HG03432 (cell line): ENCODE data around the gene EIF4E1B.

Experiments
- ATAC-seq: cut with Tn5 transposase; IDR thresholded peaks from one replicate; pipeline ENCODE4 v1.9.1; 2021; ENCODE audit warnings: mild to moderate bottlenecking, moderate library complexity; ENCODE audit not compliant: unreplicated experiment

The EIF4E1B gene

DNA sequence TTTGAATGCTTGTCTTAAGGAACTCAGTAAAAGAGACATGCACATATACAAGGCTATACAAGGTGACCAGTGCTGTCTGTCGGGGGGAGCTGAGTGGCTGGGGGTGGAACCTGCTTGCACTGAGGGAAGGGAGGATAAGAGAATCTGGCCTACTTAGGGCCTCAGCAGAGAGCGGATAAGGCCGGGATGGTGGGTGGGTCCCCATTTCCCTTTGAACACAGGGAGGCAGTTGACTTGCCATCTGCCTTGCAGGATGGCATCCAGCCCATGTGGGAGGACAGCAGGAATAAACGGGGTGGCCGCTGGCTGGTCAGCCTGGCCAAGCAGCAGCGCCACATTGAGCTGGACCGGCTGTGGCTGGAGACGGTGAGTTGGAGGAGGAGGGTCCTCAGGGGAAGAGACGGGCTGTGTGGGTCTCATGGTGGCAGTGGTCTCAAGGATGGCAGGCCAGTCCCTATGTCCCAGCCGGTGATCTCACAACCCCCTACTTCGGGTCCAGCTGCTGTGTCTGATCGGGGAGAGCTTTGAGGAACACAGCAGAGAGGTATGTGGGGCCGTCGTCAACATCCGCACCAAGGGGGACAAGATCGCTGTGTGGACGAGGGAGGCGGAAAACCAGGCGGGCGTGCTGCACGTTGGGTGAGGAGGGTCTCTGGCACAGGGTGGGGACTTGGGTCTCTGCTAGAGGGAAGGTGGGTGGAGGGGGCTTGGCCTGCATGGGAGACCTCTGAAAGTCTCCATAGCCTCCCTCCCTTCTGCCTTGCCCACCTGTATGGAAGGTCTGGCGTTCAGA is 14.6 kb downstream of the EIF4E1B start:
- no peak for ATAC-seq

DNA sequence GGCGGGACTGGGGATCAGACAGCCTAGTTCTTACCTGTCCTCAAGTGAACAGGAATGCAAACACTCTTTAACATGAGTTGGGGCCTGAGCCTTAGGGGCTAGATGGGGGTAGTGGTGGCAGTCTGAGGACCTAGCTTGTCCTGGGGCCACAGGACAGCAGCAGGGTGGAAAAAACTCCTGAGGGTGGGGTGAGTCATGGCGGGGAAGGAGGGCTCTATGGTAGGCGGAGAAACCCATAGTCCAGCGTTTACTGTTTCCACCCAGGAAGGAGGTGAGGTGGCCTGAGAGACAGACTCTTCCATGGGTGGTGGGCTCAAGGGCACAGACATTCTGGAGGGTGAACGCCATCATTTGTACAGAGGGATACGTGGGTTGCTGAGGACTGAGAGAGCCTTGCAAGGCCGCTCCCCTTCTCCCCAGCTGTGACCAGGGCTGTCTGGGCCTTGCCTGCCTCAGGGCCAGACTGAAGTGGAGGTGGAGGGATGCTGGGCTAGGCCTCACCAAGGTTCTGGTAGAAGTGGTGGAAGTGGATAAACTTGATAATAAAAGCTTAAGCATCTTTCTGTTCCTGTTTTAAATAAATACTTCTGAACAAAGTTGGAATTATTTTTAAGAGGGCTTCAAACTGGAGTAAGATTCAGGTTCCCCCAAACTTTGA is 15.7 kb downstream of the EIF4E1B start:
- ATAC-seq, result no peak

DNA sequence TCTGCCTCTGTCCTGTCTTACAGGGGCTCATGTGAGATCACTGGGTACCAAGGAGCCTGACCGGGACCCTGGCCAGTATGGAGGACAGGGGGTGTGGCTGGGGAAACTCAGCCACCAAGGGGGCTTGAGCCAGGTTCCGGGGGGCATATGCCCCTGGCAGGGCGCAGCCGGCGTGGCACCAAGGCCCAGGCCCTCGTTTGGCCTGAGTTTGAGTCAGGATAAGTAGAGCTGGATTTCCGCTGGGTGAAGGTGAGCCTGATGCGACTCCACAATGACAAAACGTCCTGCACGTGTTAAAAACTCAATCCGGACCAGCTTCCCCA is 16.2 kb downstream of the EIF4E1B start:
- ATAC-seq, result no peak

DNA sequence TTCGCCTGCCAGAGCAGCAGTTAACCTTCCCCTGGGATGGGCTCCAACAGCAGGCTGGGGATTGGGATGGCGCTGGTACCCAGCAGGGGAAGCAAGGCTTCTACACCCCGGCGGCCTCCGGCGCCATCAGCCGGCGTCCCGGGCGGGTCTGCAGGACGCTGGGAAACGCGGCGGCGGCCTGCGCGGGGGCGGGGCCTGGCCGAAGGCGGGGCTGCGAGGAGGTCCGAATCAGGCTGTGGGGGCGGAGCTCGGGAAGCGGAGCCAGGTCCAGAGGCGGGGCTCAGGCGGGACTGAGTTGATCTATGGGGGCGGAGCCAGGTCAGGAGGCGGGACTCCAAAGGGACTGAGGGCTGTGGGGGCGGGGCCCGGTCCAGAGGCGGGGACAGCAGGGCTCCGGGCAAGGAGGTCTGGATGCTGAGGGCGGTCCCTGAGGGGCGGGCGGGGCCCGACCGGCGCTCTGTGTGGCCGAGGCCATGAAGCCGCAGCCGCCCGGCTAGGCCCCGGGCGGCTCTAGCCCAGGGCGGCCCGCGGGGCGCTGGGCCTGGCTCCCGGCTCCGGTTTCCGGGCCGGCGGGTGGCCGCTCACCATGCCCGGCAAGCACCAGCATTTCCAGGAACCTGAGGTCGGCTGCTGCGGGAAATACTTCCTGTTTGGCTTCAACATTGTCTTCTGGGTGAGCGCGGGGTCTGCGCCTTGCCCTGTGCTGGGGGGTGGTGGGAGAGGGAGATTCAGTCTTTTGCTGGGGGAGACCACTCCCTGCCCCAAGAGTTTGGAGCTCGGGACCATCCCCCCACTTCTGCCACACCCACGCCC is 16.8 kb downstream of the EIF4E1B start, which contains the start of gene TSPAN17:
Gene TSPAN17, plus strand, starts transcription at position 455 of the 813 bp plus-strand sequence. Its CDS starts 132 bp downstream, at position 587.
- peak; percentile 91 for ATAC-seq

DNA sequence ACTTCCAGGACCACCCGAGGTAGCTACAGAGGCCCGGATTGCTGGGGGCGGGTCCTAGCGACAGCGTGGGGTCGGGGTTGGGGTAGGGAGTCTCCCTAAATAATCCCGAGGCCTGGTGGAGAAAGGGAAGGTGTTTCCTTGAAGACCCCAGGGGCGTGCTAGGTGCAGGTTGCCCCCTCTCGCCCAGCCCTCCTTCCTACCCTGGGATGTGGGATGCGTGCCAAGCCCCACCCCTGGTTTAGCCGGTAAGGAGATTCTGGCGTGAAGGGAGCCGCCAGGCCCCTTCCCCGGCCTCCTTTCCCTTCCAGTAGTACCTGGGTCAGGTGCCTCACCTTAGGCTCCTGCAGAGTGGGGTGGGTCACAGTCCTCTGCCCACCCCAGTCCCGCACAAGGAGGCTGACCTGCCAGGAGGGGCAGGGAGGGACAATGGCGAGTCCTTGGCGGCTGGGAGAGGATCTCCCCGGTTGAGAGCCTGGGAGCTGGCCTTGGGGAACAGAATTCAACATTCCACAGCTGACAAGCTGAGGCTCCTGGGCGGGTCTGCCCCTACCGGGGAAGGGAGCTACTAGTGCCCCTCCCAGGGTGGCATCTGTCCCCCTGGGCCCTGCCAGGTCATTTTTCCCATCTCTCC is 17.5 kb downstream of the EIF4E1B start:
- ATAC-seq, result no peak

DNA sequence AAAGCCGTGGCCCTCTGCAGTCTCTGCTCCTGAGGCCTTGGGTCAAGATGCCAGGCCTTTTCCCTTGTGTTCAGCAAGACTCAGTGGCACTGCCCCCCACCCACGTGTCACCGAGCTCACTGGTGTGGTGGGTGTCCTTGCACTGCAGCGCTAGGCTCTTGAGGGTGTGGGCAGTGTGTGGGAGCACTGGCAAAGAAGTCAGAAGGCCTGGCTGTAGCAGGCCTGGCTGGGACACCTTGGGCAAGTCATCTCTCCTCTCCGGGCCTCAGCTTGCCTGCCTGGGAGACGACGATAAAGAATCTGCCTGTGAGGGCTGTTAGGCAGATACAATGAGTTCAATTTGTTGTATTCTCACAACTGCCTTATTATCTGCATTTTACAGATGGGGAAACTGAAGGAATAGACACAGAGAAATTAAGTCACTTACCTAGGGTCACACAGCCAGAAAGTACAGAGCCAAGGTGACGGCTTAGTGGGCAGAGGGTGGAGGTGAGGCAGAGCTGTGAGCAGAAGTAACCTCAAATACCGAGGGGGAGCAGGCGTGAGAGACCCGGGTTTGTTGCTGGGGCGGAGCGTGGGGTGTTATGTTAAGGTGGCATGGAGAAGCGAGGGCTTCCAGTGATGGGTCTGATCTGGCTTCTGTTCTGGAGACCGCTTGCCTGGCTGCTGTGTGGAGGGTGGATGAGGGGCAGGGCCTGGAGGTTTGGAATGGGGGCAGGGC is 18.2 kb downstream of the EIF4E1B start:
- no peak for ATAC-seq

DNA sequence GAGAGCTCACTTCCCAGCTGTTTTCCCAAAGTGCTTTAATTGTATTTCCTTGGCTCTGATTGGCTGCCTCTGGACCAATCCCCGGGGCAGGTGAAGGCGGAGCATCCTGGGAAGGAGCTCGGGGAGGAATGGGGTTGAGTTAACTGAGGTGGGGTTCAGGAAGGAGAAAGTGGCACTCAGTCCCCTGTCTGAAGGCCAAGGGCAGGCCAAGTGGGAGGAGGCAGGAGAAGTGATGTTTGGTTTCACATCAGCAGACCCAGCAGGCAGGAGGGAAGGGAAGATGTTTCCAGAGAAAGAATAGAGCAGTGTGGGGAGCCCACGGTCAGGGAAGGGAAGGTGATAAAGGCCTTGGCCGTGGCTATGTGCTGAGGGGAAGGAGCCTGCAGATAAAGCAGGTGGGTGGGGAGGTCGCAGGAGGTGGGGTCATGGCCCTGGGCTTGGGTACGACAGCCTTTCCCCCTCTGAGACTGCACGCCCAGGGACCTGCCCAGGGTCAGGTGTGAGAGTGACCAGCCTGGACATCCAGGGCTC is 19.9 kb downstream of the EIF4E1B start:
- no peak for ATAC-seq

DNA sequence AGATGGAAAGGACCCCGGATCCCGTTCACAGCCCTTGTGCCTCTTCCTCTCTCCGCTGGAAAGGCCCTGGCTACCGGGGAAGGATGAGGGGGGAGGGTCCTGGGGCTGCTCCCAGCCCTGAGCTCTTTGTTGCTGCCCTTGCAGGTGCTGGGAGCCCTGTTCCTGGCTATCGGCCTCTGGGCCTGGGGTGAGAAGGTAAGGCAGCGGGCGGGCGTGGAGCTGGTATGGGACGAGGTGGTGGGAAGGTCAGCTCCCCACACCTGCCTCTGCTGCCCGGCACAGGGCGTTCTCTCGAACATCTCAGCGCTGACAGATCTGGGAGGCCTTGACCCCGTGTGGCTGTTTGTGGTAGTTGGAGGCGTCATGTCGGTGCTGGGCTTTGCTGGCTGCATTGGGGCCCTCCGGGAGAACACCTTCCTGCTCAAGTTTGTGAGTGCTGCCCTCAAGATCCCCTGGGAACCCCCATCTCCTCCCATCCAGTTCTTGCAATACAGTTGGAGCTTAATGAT is 21.1 kb downstream of the EIF4E1B start:
- no peak for ATAC-seq

DNA sequence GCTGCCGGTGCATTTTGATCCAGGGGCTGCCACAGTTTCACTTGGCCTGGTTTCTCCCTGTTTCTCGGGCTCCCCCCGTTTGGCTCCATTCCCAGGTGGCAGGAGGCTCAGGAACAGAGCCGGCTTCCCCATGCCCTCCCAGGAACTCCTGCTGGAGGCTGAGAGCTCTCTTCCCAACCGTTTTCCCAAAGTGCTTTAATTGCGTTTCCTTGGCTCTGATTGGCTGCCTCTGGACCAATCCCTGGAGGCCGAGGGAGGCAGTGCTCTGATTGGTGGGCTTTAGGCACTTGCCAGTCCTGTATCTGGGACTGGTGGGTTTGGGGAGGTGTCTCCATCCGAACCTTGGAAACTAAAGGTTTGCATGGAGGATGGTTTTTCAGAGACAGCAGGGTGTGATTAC is 21.7 kb downstream of the EIF4E1B start:
- no peak for ATAC-seq

DNA sequence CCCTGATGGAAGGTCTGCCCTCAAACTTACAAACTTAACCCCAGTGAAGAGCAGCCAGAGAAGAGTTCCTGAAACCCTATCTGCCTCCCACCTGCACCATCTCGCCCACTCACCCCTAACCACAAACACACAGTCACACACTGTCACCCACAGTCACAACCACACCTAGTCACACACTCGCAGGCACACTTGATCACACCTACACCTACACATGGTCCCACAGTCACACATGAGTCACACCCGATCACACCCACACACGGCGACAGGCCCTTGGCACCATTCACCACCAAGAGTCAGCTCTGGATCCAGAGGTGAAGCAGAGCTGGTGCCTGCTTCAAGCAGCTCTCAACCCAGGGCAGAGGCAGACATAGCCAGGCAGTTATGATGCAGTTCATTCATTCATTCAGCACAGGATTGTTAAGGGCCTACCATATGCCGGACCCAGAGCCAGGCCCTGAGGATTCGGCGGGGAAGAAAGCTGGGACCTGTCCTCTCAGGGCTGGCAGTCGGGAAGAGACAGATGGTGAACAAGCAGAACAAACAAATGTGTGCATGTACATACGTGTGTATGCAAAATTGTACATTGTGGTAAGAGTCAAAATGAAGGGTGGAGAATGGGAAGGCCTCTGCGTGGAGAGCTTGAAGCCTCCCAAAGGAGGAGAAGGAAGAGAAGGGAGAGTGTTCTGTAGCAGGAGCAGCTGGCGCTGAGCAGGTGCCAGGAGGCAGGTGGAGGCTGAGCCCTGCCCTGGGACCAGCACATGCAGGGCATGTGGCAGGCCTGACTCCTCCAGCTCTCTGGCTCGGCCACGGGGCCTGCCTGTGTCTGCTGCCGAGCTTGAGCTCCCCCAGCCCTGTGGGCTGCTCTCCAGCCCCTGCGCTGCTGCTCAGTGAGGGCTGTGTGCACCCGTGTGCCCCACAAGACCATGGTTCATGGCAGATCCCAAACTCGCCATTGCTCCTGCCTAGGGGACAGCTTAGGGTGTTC is 23.2 kb downstream of the EIF4E1B start:
- no peak for ATAC-seq

DNA sequence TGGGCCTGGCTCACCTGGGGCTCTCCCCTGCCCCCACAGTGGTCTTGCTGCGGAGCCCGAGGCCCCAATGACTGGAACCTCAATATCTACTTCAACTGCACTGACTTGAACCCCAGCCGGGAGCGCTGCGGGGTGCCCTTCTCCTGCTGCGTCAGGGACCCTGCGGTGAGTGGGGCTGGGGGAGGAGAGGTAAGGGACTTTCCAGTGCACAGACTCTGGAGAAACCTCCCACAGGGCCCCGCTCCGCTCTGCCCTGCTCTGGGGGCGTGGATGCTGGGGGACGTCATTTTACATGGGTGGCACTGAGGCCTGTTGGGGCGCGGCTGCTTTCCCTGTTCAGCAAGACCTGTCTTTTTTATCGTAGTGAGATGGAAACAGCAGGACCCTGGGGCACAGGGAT is 24.4 kb downstream of the EIF4E1B start:
- no peak for ATAC-seq

DNA sequence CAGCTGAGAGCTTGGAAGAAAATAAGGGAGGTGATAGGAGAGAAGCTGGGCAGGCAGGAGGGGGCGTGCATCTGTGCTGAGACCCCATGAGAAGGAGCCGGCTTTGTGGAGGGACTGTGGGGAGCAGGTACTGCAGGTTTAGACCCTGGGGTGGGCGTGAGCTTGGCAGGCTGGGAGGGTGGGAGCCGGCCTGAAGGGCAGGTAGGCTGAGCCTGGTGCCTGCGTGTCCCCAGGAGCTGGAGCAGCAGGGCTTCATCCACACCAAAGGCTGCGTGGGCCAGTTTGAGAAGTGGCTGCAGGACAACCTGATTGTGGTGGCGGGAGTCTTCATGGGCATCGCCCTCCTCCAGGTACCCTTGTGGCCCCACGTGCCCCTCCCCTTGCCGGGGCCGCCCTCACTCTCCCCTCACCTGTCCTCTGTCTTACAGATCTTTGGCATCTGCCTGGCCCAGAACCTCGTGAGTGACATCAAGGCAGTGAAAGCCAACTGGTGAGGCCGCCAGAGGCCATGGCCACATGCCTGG is 26.1 kb downstream of the EIF4E1B start:
- no peak for ATAC-seq

DNA sequence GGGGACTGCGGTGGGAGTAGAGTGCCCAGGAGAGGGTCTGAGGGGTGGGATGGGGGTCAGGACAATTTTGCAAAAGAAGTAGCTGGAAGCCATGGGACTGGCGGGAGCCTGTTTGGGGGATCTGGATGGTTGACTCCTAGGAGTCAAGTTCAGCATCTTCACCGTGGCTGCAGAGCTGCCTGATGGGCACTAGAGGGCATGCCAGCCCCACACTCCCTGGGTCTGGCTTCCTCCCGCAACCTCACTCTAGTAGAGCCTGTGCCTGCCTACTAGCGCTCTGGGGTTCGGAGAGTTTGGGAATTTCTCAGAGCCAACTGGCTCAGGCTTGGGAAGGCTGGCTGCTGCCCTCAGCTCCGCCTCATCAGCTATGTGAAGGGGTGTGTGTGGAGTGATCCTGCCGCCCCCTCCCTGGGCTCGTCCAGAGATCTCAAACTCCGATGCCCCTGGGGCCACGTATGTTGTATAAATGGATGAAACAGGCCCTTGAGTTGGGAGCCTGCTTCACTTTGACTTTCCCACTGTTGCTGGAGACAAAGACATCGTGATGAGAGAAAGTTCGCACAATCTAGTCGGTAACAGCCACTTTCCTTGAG is 27.6 kb downstream of the EIF4E1B start:
- ATAC-seq, result peak; percentile 52

DNA sequence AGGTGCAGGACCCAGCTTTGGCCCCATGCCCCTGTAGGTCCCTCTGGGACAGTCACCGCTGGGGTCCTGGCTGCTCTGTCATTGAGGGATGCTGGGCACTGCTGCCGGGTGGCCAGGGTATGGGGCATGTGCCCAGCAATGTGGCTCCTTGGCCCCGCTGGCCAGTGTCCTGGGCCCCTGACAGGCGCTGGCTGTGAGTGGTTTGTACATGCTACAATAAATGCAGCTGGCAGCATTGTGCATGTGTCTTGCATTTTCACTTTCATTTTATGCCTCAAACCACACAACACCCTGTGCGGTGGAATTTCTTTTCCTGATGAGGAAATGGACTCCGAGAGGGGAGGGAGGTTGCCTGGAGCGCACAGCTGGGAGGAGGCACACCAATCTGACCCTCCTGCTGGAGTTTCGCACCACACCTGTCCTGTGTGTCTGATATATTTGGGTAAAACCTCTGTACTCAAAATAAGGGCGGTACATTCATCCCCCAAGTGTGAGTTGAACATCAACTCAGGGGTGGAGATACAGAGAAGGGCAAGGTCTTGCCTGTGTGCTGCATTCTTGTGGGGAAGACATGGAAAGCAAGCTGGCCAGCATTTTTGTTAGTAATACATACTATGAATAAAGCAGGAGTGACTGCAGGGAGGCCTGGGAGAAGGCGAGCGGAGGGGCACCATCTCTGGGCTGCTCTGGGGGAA is 28.5 kb downstream of the EIF4E1B start:
- peak; percentile 47 for ATAC-seq

DNA sequence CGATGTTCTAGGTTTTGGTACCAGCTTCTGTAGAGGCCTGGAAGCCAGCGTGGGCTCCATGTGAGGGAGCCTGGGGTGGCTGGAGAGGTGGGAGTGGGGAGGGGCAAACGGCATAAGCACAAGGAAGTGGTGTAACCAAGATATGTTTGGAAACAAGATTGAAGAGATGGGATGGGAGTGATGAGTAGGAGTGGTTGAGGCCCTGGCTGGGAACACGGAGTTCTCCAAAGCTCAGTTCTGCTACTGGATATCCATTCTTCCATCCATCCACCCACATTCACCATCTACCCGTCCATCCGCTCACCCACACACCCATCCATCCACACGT is 29.0 kb downstream of the EIF4E1B start:
- no peak for ATAC-seq

DNA sequence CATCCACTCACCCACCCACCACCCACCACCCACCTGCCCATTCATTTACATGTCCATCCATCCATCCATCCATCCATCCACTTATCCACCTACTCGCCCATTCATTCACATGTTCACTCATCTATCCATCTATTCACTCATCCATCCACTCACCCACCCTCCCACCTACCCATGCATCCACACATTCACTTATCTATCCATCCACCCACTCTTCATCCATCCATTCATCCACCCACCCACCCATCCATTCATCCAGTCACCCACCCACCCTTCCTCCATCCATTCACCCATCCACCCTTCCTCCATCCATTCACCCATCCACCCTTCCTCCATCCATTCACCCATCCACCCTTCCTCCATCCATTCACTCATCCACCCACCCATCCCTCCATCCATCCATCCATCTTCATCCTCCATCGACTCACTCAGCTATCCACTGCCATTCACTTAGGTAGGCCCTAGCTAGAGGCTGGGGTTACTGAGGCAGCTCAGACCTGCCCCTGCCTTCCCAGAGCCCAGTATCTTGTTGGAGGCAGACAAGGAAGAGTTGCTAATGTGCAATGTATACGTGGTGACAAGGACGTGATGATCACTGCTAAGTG is 29.5 kb downstream of the EIF4E1B start:
- no peak for ATAC-seq

DNA sequence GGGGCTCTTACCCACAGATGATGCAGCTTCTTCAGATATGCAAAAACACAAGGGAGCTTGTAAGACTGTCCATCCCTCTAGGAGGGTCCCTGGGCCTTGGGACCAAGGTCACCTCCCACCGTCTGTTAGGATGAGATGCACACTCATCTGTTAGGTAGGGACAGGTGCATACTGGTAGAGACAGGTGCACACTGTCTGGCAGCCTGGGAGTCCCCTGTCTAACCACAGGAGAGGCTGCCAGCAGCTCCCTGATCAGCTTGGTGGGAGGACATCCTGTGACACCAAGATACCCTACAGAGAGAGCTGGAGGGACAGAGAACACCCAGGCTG is 30.0 kb downstream of the EIF4E1B start:
- peak; percentile 24 for ATAC-seq
